HG02981 (cell line): Measurements from ENCODE around the gene TXNRD1.
"Not testable (repeated sequence)": the region's sequence is repeated elsewhere in the genome, so short reads cannot be mapped to it uniquely, and the experiment has no call there.

Experiments used
- ATAC-seq: cut with Tn5 transposase; IDR thresholded peaks from one replicate; pipeline ENCODE4 v1.9.1; 2021; ENCODE audit warnings: mild to moderate bottlenecking, moderate library complexity; ENCODE audit not compliant: unreplicated experiment

The TXNRD1 gene

GRCh38 chr12:104215638-104216297, at the start of gene TXNRD1:
TSS of gene TXNRD1 (plus strand) at chr12:104215779. CDS start at chr12:104215803, 24 bp downstream.
- ATAC-seq: peak; percentile 96

- no peak for ATAC-seq
Measured at GRCh38 chr12:104165801-104166200, 49.8 kb upstream of the TXNRD1 start.

- no peak for ATAC-seq
Measured at GRCh38 chr12:104166465-104166864, 49.1 kb upstream of the TXNRD1 start.

GRCh38 chr12:104167519-104168458, 47.8 kb upstream of the TXNRD1 start:
- ATAC-seq: no peak

DNA sequence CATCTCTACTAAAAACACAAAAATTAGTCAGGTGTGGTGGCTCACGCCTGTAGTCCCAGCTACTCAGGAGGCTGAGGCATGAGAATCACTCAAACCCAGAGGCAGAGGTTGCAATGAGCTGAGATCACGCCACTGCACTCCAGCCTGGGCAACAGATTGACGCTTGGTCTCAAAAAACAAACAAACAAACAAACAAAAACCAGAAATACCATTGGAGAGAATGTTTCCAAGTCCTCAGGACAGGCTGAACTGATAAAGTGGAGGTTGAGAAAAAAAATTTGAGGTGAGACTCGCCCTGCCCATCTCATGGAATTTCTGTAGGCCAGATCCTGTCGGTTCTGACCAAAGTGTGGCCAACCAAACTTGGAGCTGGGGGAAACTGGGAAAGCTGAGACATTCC, 47.0 kb upstream of the TXNRD1 start:
- no peak for ATAC-seq

DNA sequence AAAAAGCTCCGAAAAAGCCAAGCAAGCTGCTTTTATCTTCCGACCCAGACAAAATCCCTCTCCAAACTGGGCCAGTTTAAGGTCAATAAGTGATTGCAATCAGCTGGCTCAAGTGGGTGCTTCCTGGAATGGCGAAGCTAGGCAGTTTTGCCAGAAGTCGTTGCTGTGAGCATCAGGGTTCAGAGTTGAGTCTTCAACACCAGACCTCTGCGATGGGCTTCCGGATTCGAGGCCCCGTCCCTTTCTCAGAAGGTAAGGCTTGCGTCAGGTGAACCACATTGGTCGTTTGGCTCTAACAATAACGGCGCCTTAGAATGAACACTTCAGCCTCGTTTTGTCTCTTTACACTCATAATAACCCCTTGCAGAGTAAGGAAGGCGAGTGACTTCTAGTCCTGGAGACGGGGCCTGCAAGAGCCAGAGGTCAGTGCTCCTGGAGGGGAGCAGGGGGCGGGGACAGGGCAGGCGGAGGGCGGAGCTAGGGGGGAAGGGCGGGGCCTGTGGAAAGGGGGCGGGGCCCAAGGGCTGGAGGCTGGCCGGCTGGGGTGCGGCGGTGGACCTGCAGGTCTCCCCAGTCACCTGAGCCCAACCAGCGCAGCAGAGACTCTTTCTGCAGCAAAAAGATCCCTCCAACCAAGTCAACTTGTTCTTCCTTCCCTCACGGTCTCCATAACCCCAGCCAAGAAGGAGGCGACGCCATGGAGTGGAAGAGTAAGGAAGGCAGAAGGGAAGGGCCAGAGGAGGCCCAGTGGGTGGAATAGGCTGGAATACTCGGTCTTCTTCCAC, 43.6 kb upstream of the TXNRD1 start:
- no peak for ATAC-seq

- no peak for ATAC-seq
Measured at GRCh38 chr12:104172570-104172947, 43.0 kb upstream of the TXNRD1 start.

DNA sequence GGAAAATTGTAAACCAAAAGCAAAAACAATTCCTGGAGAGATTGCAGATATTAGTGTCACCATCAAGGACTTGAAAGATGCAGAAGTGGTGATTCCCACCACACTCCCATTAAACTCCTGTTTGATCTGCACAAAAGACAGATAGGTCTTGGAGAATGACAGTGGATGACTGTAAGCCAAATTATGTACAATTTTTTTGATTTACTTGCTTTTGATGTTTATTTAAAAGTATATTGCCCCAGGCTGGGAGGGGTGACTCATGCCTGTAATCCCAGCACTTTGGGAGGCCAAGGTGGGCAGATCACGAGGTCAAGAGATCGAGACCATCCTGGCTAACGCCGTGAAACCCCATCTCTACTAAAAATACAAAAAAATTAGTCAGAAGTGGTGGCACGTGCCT, 41.8 kb upstream of the TXNRD1 start:
- not testable (repeated sequence) for ATAC-seq

DNA sequence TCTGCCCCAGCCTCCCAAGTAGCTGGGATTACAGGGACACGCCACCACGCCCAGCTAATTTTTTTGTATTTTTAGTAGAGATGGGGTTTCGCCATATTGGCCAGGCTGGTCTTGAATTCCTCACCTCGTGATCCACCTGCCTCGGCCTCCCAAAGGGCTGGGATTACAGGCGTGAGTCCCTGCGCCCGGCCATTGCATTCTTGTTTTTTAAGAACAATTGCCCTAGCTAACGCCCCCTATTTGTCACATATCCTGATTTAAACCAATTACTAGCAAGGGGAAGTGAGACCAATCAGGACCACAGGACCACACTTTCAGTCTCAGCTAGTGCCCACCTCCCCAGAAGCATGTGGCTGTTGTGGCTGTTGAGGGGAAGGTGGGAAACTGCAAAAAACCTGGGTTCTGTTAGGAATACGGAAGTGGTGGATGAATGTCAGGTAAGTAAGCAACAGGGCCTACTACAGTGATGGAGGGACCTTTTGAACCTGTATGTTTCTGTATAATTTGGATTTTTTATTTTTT, 39.8 kb upstream of the TXNRD1 start:
- ATAC-seq: no peak

DNA sequence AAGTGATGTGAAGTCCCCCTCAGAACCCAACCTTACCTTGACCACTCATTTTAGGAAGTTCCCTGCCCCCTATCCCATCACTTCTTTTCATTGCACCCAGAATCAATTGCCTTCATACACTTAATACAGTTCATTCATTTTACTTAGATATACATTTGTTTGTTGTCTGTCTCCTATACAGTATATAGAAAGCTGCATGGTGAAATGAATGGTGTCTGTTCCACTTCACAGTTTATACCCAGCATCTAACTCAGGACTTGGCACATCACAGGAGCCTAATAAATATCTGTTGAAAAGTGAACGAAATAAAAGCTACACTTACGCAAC, 38.3 kb upstream of the TXNRD1 start:
- no peak for ATAC-seq

GRCh38 chr12:104177663-104178501, 37.7 kb upstream of the TXNRD1 start:
- ATAC-seq: no peak

DNA sequence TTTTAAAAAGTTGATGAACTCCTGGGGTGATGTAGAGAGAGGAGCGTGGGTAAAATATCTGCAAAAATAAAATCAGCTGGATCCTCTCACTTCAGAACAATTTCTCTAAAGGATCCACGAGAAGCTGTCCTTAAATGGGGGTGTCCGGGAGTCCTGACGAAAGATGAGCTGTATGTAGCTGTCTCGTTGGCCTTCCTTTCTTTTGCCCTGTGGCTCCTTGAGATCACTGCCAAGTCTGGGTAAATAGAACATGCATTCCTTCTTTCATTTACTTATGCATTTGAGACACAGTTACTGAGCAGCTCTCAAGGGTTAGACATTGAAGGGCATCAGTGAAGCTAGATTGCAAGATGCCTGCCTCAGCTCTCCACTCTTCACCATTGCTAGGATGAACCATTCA, 35.2 kb upstream of the TXNRD1 start:
- ATAC-seq: no peak

GRCh38 chr12:104181313-104181712, 34.3 kb upstream of the TXNRD1 start:
- ATAC-seq: no peak

DNA sequence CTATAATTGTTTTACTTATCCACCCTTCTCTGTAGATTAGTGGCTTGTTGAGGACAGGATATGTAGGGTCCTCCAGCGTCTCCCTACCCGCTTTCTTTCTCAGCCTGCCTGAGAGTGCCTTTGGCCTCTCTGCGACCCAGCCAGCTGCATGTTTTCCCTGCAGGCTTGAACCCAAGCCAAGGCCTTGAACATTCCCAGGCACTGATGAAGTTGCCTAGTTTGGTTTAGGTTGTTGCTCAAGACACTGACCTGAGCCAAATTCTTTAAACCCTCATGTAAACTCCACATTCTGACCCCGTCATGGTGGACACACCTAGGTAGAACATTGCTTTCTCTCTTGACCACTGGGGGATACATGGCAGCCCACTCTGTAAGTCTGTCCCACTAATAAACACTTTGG, 33.4 kb upstream of the TXNRD1 start:
- no peak for ATAC-seq

- ATAC-seq: no peak
Measured at GRCh38 chr12:104182621-104183378, 32.8 kb upstream of the TXNRD1 start.

DNA sequence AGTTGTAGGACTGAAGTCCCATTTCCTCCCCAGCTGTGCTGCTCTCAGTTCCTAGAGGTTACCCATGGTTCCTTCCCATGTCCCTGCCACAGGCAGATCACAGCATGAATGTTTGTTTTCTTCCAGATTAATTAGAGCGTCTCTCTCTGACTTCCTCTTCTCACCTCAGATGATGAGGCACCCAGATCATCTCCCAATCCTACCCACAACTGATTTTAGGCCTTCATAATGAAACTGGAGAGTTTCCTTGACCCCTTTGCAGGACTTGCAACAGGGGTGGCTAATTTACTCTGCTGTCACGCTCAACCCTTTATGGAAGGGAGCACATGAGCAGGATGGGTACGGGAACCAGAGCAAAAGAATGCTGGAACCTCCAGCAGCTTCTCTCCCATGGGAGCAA, 32.1 kb upstream of the TXNRD1 start:
- ATAC-seq: no peak

- ATAC-seq: no peak
Measured at GRCh38 chr12:104187446-104188155, 28.0 kb upstream of the TXNRD1 start.

DNA sequence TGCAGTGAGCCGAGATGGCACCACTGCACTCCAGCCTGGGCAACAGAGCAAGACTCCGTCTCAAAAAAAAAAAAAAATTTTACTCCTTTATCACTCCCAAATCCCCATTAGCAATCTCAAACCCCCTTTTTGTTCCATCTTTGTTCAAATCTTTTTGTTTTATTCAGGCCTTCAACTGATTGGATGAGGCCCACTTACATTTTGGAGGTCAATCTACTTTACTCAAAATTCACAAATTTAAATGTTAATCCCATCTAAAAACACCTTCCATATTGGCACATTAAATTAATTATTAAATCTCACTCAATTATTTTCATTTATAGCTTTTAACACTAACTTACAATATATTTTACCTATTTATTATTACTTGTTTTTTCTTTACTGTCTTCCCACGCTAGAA, 27.0 kb upstream of the TXNRD1 start:
- ATAC-seq: no peak

- no peak for ATAC-seq
Measured at GRCh38 chr12:104189915-104190555, 25.5 kb upstream of the TXNRD1 start.
